MCF 10A (cell line): ENCODE data around the gene HDAC7. TPM values are rescaled to one million over a fixed set of nuclear protein-coding genes. Genes with fewer than 3 reads are reported as not detected.

Experiments
- BruUV-seq: library from RNA; stranded (reverse); fragments of 400-500 nt; replicated peaks from 2 replicates; lab custom pipeline; 2021; lab: Mats Ljungman, UMichigan
- CTCF ChIA-PET: fragments of 300-600 bp; sonication (Branson Sonifier 250); formaldehyde crosslinking; extraction: SDS; loops from one replicate; lab custom pipeline; 2021; ENCODE audit warnings: antibody characterized with exemption, inconsistent platforms; lab: Yijun Ruan, JAX
- POLR2A ChIA-PET: fragments of 300-600, 350-650 bp; sonication (Branson Sonifier 250); formaldehyde crosslinking; extraction: SDS; loops from one replicate; lab custom pipeline; 2020; ENCODE audit warnings: antibody characterized with exemption, inconsistent platforms; lab: Yijun Ruan, JAX
- DNase-seq: peaks from one replicate; pipeline ENCODE4 v3.0.0-alpha.2; 2018; ENCODE audit not compliant: unreplicated experiment
- H3K27ac Mint-ChIP-seq: one replicate; pipeline ENCODE4 v1.8.0; 2022; ENCODE audit warnings: mild to moderate bottlenecking, low read depth, mixed read lengths; ENCODE audit not compliant: unreplicated experiment
- H3K27me3 Mint-ChIP-seq: one replicate; pipeline ENCODE4 v1.8.0; 2022; ENCODE audit warnings: mixed read lengths; ENCODE audit not compliant: insufficient read depth, unreplicated experiment
- H3K36me3 Mint-ChIP-seq: one replicate; pipeline ENCODE4 v1.8.0; 2022; ENCODE audit warnings: mild to moderate bottlenecking, moderate library complexity, mixed read lengths; ENCODE audit not compliant: insufficient read depth, unreplicated experiment
- H3K4me1 Mint-ChIP-seq: one replicate; pipeline ENCODE4 v1.8.0; 2022; ENCODE audit warnings: mixed read lengths; ENCODE audit not compliant: insufficient read depth, unreplicated experiment
- H3K4me3 Mint-ChIP-seq: one replicate; pipeline ENCODE4 v1.8.0; 2022; ENCODE audit warnings: mild to moderate bottlenecking, moderate library complexity, mixed read lengths; ENCODE audit not compliant: unreplicated experiment
- H3K9me3 Mint-ChIP-seq: one replicate; pipeline ENCODE4 v1.8.0; 2022; ENCODE audit warnings: mixed read lengths; ENCODE audit not compliant: unreplicated experiment
- intact Hi-C: fragments of 100-400 bp; cut with micrococcal nuclease; formaldehyde crosslinking; loops from 2 replicates; pipeline ENCODE4 v1.14.1; 2022
- total RNA-seq: library from RNA; stranded (reverse); gene quantifications from 2 replicates; pipeline ENCODE4 v1.2.3, GENCODE V29; 2022
- TF ChIP-seq, protein P1 (sequence below): fragments of 200-600 bp; IDR thresholded peaks from one replicate; pipeline ENCODE4 v1.8.0; 2022; ENCODE audit warnings: antibody characterized with exemption, mild to moderate bottlenecking; ENCODE audit not compliant: unreplicated experiment

HDAC7 gene
- total RNA-seq, 1 experiment from 2014 or later: 80.1 TPM

DNA sequence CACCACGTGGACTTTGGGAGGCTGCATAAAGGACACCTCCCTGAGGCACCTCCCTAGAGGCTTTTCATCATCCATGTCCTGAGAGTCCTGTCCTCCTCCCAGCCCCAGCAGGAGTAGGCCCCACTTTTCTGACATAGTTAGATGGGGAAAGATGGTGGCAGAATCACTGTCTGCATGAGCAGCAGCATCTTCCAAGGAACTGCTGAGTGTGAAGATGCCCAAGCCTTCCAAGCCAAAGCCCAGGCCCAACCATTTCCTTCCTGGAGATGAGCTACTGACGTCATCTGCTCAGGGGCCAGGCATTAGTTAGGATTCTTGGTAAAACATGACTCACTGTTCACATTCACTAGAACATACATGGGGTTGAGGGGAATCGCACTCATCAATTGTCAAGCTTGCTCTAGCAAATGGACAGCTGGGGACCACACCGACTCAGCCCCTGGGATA lies 47.8 kb upstream of the HDAC7 start:
- no TSS peak for BruUV-seq
- Mint-ChIP-seq H3K36me3 (peaks cover 41% of the 10 kb centered on the region), H3K4me3 (no peak overlapping the region), H3K9me3 (no peaks in the 10 kb centered on the region), H3K4me1 (peaks cover 21% of the 10 kb centered on the region), H3K27me3 (no peaks in the 10 kb centered on the region), H3K27ac (peak overlapping the region; percentile 23)
- intact Hi-C loops: no loop called here
- CTCF ChIA-PET: interaction anchor here (0.6 to 2.8 kb wide), 7 partner anchors 29 to 125 kb away, joined by 3 to 8 read pairs (median 4); no protein-coding TSS in a partner anchor
- TF ChIP-seq, protein P1, sequence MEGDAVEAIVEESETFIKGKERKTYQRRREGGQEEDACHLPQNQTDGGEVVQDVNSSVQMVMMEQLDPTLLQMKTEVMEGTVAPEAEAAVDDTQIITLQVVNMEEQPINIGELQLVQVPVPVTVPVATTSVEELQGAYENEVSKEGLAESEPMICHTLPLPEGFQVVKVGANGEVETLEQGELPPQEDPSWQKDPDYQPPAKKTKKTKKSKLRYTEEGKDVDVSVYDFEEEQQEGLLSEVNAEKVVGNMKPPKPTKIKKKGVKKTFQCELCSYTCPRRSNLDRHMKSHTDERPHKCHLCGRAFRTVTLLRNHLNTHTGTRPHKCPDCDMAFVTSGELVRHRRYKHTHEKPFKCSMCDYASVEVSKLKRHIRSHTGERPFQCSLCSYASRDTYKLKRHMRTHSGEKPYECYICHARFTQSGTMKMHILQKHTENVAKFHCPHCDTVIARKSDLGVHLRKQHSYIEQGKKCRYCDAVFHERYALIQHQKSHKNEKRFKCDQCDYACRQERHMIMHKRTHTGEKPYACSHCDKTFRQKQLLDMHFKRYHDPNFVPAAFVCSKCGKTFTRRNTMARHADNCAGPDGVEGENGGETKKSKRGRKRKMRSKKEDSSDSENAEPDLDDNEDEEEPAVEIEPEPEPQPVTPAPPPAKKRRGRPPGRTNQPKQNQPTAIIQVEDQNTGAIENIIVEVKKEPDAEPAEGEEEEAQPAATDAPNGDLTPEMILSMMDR: no peak
- POLR2A ChIA-PET: interaction anchor here (0.7 to 7.8 kb wide), 5 partner anchors 16 to 96 kb away, joined by 3 to 46 read pairs (median 4); partner anchors contain the start of genes TMEM106C and VDR
- DNase-seq: peak; percentile 87

DNA sequence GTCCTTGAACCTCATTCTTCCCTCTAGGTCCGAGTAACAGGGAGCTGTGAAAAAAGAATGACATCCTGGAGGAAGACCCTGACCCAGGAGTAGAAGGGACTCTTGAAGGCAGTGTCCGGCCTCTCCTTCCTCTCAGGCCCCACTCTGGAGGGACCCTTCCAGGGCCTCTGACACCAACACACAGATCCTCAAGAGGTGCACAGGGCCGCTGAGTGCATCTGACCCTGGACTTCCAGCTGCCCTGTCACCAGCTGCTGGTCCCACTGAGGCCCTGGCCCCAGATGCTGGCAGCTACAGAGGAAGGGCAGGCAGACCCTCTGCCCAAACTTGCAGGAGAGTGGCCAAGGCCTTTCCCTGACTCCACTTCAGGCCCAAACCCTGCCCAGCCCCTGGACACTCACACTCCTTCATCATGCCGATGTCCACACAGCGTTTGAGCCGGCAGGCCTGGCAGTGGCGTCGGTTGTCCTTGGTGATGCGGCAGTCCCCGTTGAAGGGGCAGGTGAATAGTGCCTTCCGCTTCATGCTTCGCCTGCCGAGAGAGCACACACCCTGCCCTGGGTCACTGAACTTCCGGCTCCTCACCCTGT lies 45.0 kb upstream of the HDAC7 start:
- Mint-ChIP-seq H3K4me3 (no peak overlapping the region), H3K36me3 (peaks cover 34% of the 10 kb centered on the region), H3K27ac (peak overlapping the region; percentile 81), H3K27me3 (no peaks in the 10 kb centered on the region), H3K4me1 (peaks cover 40% of the 10 kb centered on the region), H3K9me3 (no peaks in the 10 kb centered on the region)
- DNase-seq: no peak
- CTCF ChIA-PET: interaction anchor here (0.6 to 3.3 kb wide), 5 partner anchors 11 to 85 kb away, joined by 3 to 10 read pairs (median 4); no protein-coding TSS in a partner anchor
- TF ChIP-seq, protein P1: no peak
- no TSS peak for BruUV-seq
- intact Hi-C loops: loop anchor here (5.0 kb wide), 2 partner anchors 38 to 83 kb away; partner anchors contain the start of gene VDR
- POLR2A ChIA-PET: interaction anchor here (0.7 to 7.8 kb wide), 4 partner anchors 9 to 159 kb away, joined by 3 to 46 read pairs (median 3); partner anchors contain the start of gene VDR

DNA sequence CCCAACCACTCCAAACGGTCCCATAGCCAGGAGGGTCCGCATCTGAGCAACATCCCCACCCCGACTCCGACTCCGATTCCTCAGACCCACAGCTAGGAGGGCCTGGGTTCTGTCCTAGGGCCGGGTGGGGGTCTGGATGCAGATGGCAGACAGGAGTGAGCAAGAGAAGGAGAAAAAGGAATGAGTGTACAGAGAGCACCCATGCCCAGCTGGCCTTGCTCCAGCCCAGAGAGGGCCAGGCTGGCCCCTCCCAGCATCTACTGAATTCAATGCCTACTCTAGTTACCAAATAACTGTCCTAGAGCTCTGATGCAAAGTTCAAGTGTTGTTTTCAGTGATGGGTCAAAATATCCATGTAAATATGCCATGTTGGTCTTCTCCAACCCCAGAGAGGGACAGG lies 44.3 kb upstream of the HDAC7 start:
- peak; percentile 79 for DNase-seq
- intact Hi-C loops: loop anchor here (5.0 kb wide), 2 partner anchors 38 to 83 kb away; partner anchors contain the start of gene VDR
- BruUV-seq: no TSS peak
- TF ChIP-seq, protein P1: no peak
- H3K36me3 Mint-ChIP-seq: peaks cover 34% of the 10 kb centered on the region
- peak overlapping the region; percentile 81 for H3K27ac Mint-ChIP-seq
- H3K4me3 Mint-ChIP-seq: no peak overlapping the region
- ChIA-PET CTCF (interaction anchor here (0.6 to 3.3 kb wide), 8 partner anchors 9 to 131 kb away, joined by 3 to 10 read pairs (median 4); no protein-coding TSS in a partner anchor), POLR2A (interaction anchor here (0.6 to 7.8 kb wide), 6 partner anchors 9 to 158 kb away, joined by 3 to 46 read pairs (median 3); partner anchors contain the start of gene VDR)
- H3K27me3 Mint-ChIP-seq: no peaks in the 10 kb centered on the region
- peaks cover 47% of the 10 kb centered on the region for H3K4me1 Mint-ChIP-seq
- H3K9me3 Mint-ChIP-seq: no peaks in the 10 kb centered on the region

- H3K4me1 Mint-ChIP-seq: peaks cover 53% of the 10 kb centered on the region
- peak overlapping the region; percentile 81 for H3K27ac Mint-ChIP-seq
- POLR2A ChIA-PET: interaction anchor here (0.6 to 7.8 kb wide), 10 partner anchors 9 to 157 kb away, joined by 3 to 46 read pairs (median 3); partner anchors contain the start of gene VDR
- BruUV-seq: no TSS peak
- intact Hi-C loops: loop anchor here (5.0 kb wide), 2 partner anchors 39 to 84 kb away; partner anchors contain the start of gene VDR
- CTCF ChIA-PET: interaction anchor here (0.6 to 3.3 kb wide), 12 partner anchors 8 to 229 kb away, joined by 3 to 10 read pairs (median 3); no protein-coding TSS in a partner anchor
- H3K9me3 Mint-ChIP-seq: no peaks in the 10 kb centered on the region
- TF ChIP-seq, protein P1: no peak
- no peaks in the 10 kb centered on the region for H3K27me3 Mint-ChIP-seq
- peaks cover 30% of the 10 kb centered on the region for H3K36me3 Mint-ChIP-seq
- peak; percentile 93 for DNase-seq
- H3K4me3 Mint-ChIP-seq: no peak overlapping the region
Measured at GRCh38 chr12:47863467-47863866, 43.8 kb upstream of the HDAC7 start.
